Renal cortical epithelial cell (primary cell): Measurements from ENCODE around the gene C16orf92. TPM values are rescaled to one million over a fixed set of nuclear protein-coding genes. Genes with fewer than 3 reads are reported as not detected.
"Not testable (repeated sequence)": the region's sequence is repeated elsewhere in the genome, so short reads cannot be mapped to it uniquely, and the experiment has no call there.

Experiments
- DNase-seq: peaks from one replicate; pipeline ENCODE4 v3.0.0-alpha.2; 2011; ENCODE audit warnings: low read depth
- total RNA-seq: library from RNA; depleted of rRNA; stranded (reverse); fragments of >200 nt; gene quantifications from 2 replicates; pipeline ENCODE4 v1.2.3, GENCODE V29; 2014

The C16orf92 gene
- total RNA-seq, 1 donor from 2014 or later = not detected

- DNase-seq = no peak
Observed at GRCh38 chr16:30027588-30028437, 4.8 kb downstream of the C16orf92 start.

DNA sequence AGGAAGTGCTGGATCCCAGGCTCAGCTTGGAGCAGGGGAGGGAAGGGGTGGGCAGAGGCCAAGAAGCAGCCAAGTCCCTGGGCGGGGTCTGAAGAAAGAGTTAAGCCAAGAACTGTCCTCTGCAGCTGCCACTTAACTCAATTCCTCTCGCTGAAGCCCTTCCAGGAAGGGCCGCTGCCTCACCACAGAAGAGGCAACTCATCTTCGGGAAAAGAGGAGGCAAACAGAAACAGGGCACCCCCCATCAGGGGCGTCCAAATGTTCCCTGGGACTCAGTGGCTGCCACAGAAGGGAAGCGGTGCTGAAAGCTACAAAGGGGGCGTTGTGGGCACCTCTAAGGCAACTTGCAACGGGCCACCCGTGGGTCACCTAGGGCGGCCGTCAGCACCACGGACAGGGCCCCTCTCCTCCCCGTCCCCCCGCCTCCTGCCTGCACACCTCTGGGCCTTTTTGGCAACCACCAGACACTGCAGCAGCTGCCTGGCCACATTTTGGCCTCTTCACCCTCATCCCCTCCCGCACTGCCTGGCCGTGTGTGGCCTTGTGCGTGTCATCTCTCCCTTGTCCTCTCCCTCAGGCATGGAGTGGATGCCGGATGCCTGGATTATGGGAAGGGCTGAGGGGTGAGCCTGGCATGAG is 5.6 kb downstream of the C16orf92 start:
- no peak for DNase-seq

- no peak for DNase-seq
Observed at GRCh38 chr16:30030011-30030685, 7.2 kb downstream of the C16orf92 start.

GRCh38 chr16:30030841-30031413 is 7.9 kb downstream of the C16orf92 start, which contains the start of gene TLCD3B:
Gene TLCD3B (minus strand): TSS chr16:30031271. CDS start chr16:30030527, 744 bp downstream.
- DNase-seq = no peak

DNA sequence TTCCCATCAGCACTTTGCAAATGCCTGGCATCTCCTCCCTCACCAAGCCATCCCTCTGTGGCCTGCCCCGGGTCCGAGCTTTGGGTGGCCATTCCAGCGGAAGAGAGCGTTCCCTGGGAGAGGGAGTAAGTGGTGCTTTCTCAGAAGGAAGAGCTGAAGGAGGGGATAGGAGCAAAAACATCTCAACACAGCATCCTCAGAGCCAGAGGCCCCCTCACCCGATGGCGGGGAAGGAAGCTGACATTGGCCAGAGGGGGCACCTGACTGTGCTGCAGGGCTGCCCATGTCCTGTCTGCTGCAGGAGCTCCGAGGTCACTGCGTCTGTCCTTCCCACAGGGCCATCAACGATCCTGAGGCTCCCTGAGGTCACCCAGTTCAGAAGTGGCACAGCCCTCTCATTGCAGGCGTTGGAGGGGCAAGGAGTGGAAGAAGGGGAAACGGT is 8.5 kb downstream of the C16orf92 start:
- DNase-seq = no peak

- DNase-seq = peak; percentile 66
Observed at GRCh38 chr16:30032083-30032819, 9.3 kb downstream of the C16orf92 start.

GRCh38 chr16:30033270-30033669 is 10.3 kb downstream of the C16orf92 start:
- DNase-seq = peak; percentile 65

- no peak for DNase-seq
Observed at GRCh38 chr16:30040221-30040620, 17.2 kb downstream of the C16orf92 start.

DNA sequence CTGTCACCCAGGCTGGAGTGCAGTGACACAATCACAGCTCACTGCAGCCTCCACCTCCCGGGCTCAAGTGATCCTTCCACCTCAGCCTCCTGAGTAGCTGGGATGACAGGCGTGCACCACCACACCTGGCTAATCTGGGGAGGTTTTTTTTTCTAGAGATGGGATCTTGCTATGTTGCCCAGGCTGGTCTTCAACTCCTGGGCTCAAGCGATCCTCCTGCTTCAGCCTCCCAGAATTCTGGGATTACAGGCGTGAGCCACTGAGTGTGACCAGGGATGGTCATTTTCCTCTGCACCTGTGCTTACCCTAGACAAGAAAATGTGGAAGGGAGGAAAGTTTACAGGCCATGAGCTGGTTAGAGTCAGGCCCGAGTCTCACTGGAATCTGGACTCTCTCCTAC is 17.7 kb downstream of the C16orf92 start:
- DNase-seq = not testable (repeated sequence)

GRCh38 chr16:30041841-30042240 is 18.8 kb downstream of the C16orf92 start:
- peak; percentile 30 for DNase-seq

DNA sequence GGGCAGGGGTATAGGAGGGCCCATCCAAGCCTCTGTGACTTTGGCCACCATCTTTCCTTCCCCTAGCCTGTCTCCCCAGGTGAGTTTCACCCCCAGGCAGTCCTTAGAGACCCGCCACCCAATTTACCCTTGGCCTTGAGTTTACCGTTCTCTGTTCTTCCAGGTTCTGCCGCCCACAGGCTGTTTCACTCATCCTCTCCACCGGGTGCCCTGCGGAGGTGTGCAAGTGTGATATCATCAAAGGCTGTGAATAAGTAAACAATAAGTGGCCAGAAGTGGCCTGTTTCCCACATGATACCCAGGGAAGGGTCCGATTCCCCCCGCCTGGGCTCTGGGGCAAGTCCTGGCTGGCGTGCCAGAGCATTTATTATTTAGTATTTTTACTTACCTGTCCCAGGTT is 23.2 kb downstream of the C16orf92 start:
- DNase-seq = no peak

DNA sequence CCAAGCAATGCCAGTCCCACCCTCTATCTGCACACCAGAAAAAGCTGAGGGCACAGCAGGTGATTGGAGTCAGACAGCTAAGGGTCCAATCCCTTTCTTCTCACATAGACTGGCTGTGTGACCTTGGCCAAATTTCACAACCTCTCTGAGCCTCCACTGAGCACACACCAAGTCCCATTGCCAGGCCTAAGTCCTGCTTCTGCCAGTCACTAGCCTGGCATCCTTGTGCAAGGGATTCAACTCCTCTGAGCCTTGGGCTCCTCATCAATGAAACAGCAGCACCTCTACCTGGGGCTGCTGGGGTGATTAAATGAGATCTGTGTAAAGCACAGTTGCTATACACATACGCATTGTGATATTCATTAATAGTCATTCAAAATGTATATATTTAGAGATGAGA is 23.6 kb downstream of the C16orf92 start:
- no peak for DNase-seq

GRCh38 chr16:30049871-30050270 is 26.9 kb downstream of the C16orf92 start:
- peak; percentile 46 for DNase-seq

- peak; percentile 21 for DNase-seq
Observed at GRCh38 chr16:30051518-30051917, 28.5 kb downstream of the C16orf92 start.

DNA sequence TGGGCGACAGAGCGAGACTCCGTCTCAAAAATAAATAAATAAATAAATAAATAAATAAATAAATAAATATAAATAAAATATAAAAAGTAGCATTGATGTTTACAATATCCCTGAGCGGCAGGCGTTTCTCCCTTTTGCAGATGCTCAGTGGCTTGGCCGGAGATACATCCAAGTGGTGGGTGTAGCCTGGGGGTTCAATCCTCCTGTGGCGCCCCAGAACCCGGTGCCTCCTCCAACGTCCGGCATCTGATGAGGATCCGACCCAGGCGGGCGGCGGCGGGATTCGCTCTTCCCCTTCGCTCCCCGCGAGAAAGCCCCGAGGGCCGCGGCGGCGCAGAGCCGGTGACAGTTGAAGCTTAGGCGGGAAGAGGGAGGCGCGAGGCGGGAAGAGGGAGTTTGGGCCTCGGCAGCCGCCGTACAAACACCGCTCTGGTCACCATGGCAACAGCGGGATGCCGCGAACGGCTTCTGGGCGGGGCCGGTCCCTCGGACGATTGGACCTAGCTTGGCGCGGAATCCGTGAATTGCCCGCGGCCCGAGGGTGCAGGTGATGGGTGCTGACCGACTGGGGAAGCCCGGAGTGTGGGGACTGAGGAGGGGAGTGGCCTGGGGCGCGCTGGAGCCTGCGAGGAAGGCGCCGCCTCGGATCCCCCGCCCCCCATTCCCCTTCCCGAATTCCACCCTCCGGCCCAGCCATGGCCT is 29.8 kb downstream of the C16orf92 start:
- DNase-seq = peak; percentile 71

- no peak for DNase-seq
Observed at GRCh38 chr16:30053376-30054015, 30.5 kb downstream of the C16orf92 start.

DNA sequence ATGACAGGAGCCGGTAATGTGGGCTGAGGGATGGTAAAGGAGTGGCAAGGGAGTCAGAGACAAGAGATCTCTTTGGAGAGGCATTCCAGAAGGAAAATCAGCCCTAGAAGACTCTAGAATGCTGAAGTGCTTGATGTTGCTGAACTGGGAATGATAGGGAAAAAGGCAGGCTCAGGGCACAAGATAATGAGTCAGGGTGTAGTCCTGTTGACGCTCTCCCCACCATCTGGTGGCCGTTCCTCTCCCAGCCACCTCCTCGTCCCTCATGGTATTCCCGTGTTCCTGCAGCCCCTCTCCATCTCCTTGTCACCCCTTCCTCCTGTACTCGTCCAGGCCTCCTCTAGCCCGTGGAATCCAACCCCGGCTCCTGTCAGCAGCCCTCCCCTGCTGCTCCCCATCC is 31.5 kb downstream of the C16orf92 start:
- no peak for DNase-seq

- DNase-seq = peak; percentile 64
Observed at GRCh38 chr16:30054959-30055553, 32.1 kb downstream of the C16orf92 start.

GRCh38 chr16:30060346-30060745 is 37.3 kb downstream of the C16orf92 start:
- no peak for DNase-seq
